Karpas-422 (cell line): ENCODE data around the gene CALML3. TPM values are rescaled to one million over a fixed set of nuclear protein-coding genes. Genes with fewer than 3 reads are reported as not detected.

ENCODE experiments used
- DNase-seq: peaks from one replicate; pipeline ENCODE4 v3.0.0-alpha.2; 2015
- H2AFZ ChIP-seq: fragments of 200-600 bp; sonication (generic); 2 replicates; pipeline ENCODE4 v1.6.1; 2014; ENCODE audit warnings: antibody characterized with exemption, low read length, mixed read lengths
- H3K27ac ChIP-seq: fragments of 200-600 bp; sonication (generic); 2 replicates; pipeline ENCODE4 v1.5.1; 2014; ENCODE audit warnings: mild to moderate bottlenecking, low read length, moderate library complexity
- H3K27me3 ChIP-seq: fragments of 200-600 bp; sonication (generic); 2 replicates; pipeline ENCODE4 v1.6.1; 2014; ENCODE audit warnings: low read length, mixed read lengths
- H3K36me3 ChIP-seq: fragments of 200-600 bp; sonication (generic); 2 replicates; pipeline ENCODE4 v1.6.1; 2014; ENCODE audit warnings: low read length, mixed read lengths; ENCODE audit not compliant: insufficient read depth
- H3K4me1 ChIP-seq: fragments of 200-600 bp; sonication (generic); 2 replicates; pipeline ENCODE4 v1.6.1; 2014; ENCODE audit warnings: mild to moderate bottlenecking, low read length, mixed read lengths
- H3K4me2 ChIP-seq: fragments of 200-600 bp; sonication (generic); 2 replicates; pipeline ENCODE4 v1.6.1; 2014; ENCODE audit warnings: low read length, low read depth, mild to moderate bottlenecking; ENCODE audit not compliant: poor library complexity, severe bottlenecking
- H3K4me3 ChIP-seq: fragments of 200-600 bp; sonication (generic); 2 replicates; pipeline ENCODE4 v1.5.1; 2014; ENCODE audit warnings: mild to moderate bottlenecking, antibody characterized with exemption, low read length, mixed read lengths
- H3K79me2 ChIP-seq: fragments of 200-600 bp; sonication (generic); 2 replicates; pipeline ENCODE4 v1.6.1; 2014; ENCODE audit warnings: mild to moderate bottlenecking, low read length, mixed read lengths
- H3K9ac ChIP-seq: fragments of 200-600 bp; sonication (generic); 2 replicates; pipeline ENCODE4 v1.6.0; 2014; ENCODE audit warnings: low read length
- H3K9me2 ChIP-seq: fragments of 200-600 bp; sonication (generic), shearing (Covaris generic); replicated peaks from 2 replicates; pipeline ENCODE4 v1.6.0; 2014; ENCODE audit warnings: mild to moderate bottlenecking, low read length, moderate library complexity; ENCODE audit not compliant: insufficient read depth
- H3K9me3 ChIP-seq: fragments of 300-700, 200-600 bp; sonication (generic); 2 replicates; pipeline ENCODE4 v1.6.1; 2014; ENCODE audit warnings: low read length, mixed read lengths
- H4K20me1 ChIP-seq: fragments of 200-600 bp; sonication (generic); 2 replicates; pipeline ENCODE4 v1.6.1; 2014; ENCODE audit warnings: mild to moderate bottlenecking, antibody characterized with exemption, low read length, low read depth; ENCODE audit not compliant: insufficient read depth
- total RNA-seq: library from RNA; depleted of rRNA; stranded (reverse); fragments of >200 nt; shearing (Covaris generic); gene quantifications from 2 replicates; pipeline ENCODE4 v1.2.3, GENCODE V29; 2014; ENCODE audit warnings: low replicate concordance

CALML3 gene
- total RNA-seq, 1 experiment from 2014 or later: not detected

DNA sequence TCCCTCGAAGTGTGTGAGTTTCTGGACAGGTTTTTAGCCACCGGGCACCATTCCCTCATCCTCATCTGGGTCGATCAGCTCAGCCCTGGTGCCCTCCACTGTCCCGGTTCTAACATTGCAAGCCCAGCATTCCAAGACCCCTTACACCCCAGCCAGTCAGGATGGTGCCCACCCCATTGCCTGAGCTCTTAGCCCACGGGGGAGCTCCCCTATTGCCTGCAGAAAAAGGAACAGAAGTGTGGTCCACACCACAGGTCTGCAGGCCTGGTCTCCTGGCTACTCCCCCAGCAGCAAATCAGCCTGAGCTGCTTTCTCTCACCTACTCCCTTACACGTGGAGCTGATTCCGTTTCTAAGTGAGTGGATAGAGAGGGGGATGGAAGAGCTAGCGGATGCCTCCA lies 30.1 kb upstream of the CALML3 start:
- Histone ChIP-seq H4K20me1 (no peaks in the 10 kb centered on the region), H3K9me2 (no peaks in the 10 kb centered on the region), H3K9ac (no peak overlapping the region), H3K4me1 (no peaks in the 10 kb centered on the region), H3K4me3 (no peak overlapping the region), H3K79me2 (no peaks in the 10 kb centered on the region), H3K27ac (no peak overlapping the region), H3K36me3 (no peaks in the 10 kb centered on the region), H3K9me3 (peaks cover 3% of the 10 kb centered on the region; the same call in 1 of the 2 replicates), H2AFZ (no peak overlapping the region), H3K4me2 (no peak overlapping the region), H3K27me3 (no peaks in the 10 kb centered on the region)
- DNase-seq: no peak

DNA sequence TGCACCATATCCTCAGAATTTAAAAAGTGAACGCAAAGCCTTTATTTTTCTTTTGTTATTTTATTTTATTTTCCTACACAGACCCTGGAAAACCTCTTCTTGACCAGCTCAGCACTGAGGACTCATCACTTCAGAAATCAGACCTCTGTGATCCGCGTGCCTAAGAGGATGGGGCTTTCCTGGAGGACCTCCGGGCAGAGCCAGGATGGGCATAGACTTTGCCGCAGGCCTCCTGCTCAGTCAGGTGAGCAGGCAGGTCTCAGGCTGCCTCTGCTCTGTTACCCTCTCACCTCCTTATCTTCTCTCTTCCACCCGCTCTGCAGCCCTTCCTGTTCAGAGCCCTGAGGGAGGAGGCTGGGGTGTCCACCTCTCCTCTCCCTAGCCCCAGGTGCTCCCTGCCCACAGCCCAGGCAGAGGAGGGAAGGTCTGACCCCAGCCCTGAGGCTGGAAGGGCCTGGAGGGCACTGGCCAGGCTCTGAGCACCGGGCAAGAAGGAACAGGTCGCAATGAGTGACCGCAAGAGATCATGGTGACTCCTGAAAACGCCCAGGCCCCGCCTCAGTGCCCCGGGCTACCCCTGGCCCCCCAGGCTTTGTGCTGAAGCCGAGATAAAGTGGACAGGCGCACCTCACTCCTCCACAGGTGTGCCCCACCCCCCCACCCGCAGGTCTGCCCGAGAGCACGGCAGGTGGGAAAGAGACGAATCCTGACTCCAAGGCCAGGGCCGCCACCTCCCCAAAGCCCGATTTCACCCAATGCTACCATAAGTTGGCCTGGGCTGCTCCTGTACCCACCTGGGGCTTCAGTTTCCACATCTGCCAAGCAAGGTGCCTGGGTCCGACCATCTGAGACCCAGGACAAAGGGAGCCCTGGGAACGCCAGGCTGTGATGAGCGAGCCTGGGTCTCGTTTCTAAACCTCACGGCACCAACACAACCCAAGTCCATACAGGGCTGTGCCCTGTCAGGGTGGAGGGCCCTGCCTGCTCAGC lies 28.2 kb upstream of the CALML3 start:
- H3K9ac ChIP-seq: no peak overlapping the region
- no peak overlapping the region for H3K4me3 ChIP-seq
- no peak overlapping the region for H2AFZ ChIP-seq
- DNase-seq: no peak
- no peaks in the 10 kb centered on the region for H3K36me3 ChIP-seq
- H3K79me2 ChIP-seq: no peaks in the 10 kb centered on the region
- H4K20me1 ChIP-seq: no peaks in the 10 kb centered on the region
- H3K9me2 ChIP-seq: no peaks in the 10 kb centered on the region
- H3K9me3 ChIP-seq: peaks cover 3% of the 10 kb centered on the region; the same call in 1 of the 2 replicates
- no peak overlapping the region for H3K27ac ChIP-seq
- H3K4me1 ChIP-seq: no peaks in the 10 kb centered on the region
- no peaks in the 10 kb centered on the region for H3K27me3 ChIP-seq
- no peak overlapping the region for H3K4me2 ChIP-seq

- H3K36me3 ChIP-seq: no peaks in the 10 kb centered on the region
- H3K9me3 ChIP-seq: peaks cover 2% of the 10 kb centered on the region; the same call in 1 of the 2 replicates
- no peaks in the 10 kb centered on the region for H3K27me3 ChIP-seq
- no peaks in the 10 kb centered on the region for H3K4me1 ChIP-seq
- H3K4me3 ChIP-seq: no peak overlapping the region
- H4K20me1 ChIP-seq: no peaks in the 10 kb centered on the region
- no peak overlapping the region for H3K27ac ChIP-seq
- DNase-seq: no peak
- no peaks in the 10 kb centered on the region for H3K9me2 ChIP-seq
- H3K4me2 ChIP-seq: no peak overlapping the region
- no peak overlapping the region for H3K9ac ChIP-seq
- no peak overlapping the region for H2AFZ ChIP-seq
- H3K79me2 ChIP-seq: no peaks in the 10 kb centered on the region
Observed at GRCh38 chr10:5497289-5497688, 27.5 kb upstream of the CALML3 start.

GRCh38 chr10:5497948-5498730 lies 26.6 kb upstream of the CALML3 start:
- DNase-seq: no peak
- Histone ChIP-seq H3K9ac (no peak overlapping the region), H3K4me3 (no peak overlapping the region), H3K4me2 (no peak overlapping the region), H4K20me1 (no peaks in the 10 kb centered on the region), H3K27me3 (no peaks in the 10 kb centered on the region), H3K4me1 (no peaks in the 10 kb centered on the region), H3K27ac (no peak overlapping the region), H3K79me2 (no peaks in the 10 kb centered on the region), H3K9me2 (no peaks in the 10 kb centered on the region), H3K36me3 (no peaks in the 10 kb centered on the region), H2AFZ (no peak overlapping the region), H3K9me3 (no peaks in the 10 kb centered on the region)

GRCh38 chr10:5498791-5499492 lies 25.8 kb upstream of the CALML3 start:
- Histone ChIP-seq H3K9me3 (no peaks in the 10 kb centered on the region), H3K4me1 (no peaks in the 10 kb centered on the region), H3K4me3 (no peak overlapping the region), H2AFZ (no peak overlapping the region), H3K27ac (no peak overlapping the region), H3K9ac (no peak overlapping the region), H3K79me2 (no peaks in the 10 kb centered on the region), H3K27me3 (no peaks in the 10 kb centered on the region), H3K4me2 (no peak overlapping the region), H3K9me2 (no peaks in the 10 kb centered on the region), H4K20me1 (no peaks in the 10 kb centered on the region), H3K36me3 (no peaks in the 10 kb centered on the region)
- DNase-seq: no peak

- H3K9me2 ChIP-seq: no peaks in the 10 kb centered on the region
- no peaks in the 10 kb centered on the region for H3K36me3 ChIP-seq
- no peaks in the 10 kb centered on the region for H4K20me1 ChIP-seq
- no peak within 1 kb of the TSS for H3K4me2 ChIP-seq
- H2AFZ ChIP-seq: no peak within 1 kb of the TSS
- no peaks in the 10 kb centered on the region for H3K27me3 ChIP-seq
- H3K9ac ChIP-seq: no peak within 1 kb of the TSS
- H3K4me1 ChIP-seq: no peaks in the 10 kb centered on the region
- H3K27ac ChIP-seq: no peak within 1 kb of the TSS
- H3K9me3 ChIP-seq: no peaks in the 10 kb centered on the region
- DNase-seq: no peak
- no peak within 1 kb of the TSS for H3K4me3 ChIP-seq
- H3K79me2 ChIP-seq: no peaks in the 10 kb centered on the region
Observed at GRCh38 chr10:5499493-5500140, 25.1 kb upstream of the CALML3 start, which contains the start of gene CALML5. Gene CALML5, minus strand, starts transcription at chr10:5499570. Its CDS starts 132 bp downstream, at chr10:5499438.

DNA sequence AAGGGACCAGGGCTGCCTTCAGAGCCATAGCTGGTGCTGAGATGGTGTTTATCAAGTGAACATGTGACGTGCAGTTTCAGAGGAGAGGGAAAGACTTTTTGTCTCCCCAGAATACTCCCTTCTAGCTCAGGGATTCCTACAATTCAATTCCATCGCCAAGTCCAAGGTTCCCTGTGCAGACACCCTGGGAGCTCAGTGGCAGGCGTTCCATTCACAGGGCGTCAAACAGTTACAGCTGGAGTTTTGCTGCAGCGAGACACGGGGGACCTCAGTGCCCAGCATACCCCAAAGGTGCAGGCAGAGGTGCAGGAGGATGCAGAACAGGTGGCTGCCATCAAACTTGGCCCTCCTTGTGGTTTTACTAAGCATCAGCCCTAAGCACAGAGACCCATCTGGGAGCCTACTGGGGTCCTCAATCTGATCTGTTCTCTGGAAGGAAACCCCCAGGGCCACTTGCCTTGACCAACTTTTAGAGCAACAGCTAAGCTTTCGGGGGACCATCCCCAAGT lies 24.5 kb upstream of the CALML3 start:
- no peak overlapping the region for H3K9ac ChIP-seq
- no peaks in the 10 kb centered on the region for H3K9me2 ChIP-seq
- no peak overlapping the region for H3K4me3 ChIP-seq
- no peaks in the 10 kb centered on the region for H3K27me3 ChIP-seq
- H3K9me3 ChIP-seq: no peaks in the 10 kb centered on the region
- no peaks in the 10 kb centered on the region for H3K4me1 ChIP-seq
- no peak overlapping the region for H3K27ac ChIP-seq
- no peak overlapping the region for H3K4me2 ChIP-seq
- no peak overlapping the region for H2AFZ ChIP-seq
- no peaks in the 10 kb centered on the region for H3K79me2 ChIP-seq
- H3K36me3 ChIP-seq: no peaks in the 10 kb centered on the region
- no peaks in the 10 kb centered on the region for H4K20me1 ChIP-seq
- no peak for DNase-seq
